Activated naive CD4-positive, alpha-beta T cell treated with anti-CD3 and anti-CD28 coated beads, Interleukin-2, amount 50 U/mL, for 72 hours (primary cell): ENCODE data around the gene SYNGAP1. TPM values are rescaled to one million over a fixed set of nuclear protein-coding genes. Genes with fewer than 3 reads are reported as not detected.
A peak's percentile ranks its signal among the peaks of the same experiment; 100 is the strongest.
"Not testable (repeated sequence)": the region's sequence is repeated elsewhere in the genome, so short reads cannot be mapped to it uniquely, and the experiment has no call there.

ENCODE experiments used
- ATAC-seq, 2 donors: fragments of 150-1000 bp; cut with Tn5 transposase; 2 replicates each; pipeline ENCODE4 v1.10.0; 2021; ENCODE audit warnings: mild to moderate bottlenecking in 2 of 2, moderate library complexity in 2 of 2
- DNase-seq, 2 donors: peaks; one replicate each; pipeline ENCODE4 v3.0.0; 2021 to 2022; ENCODE audit warnings: low spot score in 2 of 2
- H3K27ac Mint-ChIP-seq, 2 donors: one replicate each; pipeline ENCODE4 v1.8.0; 2022; ENCODE audit warnings: mild to moderate bottlenecking in 2 of 2, mixed read lengths in 2 of 2
- H3K36me3 Mint-ChIP-seq, 2 donors: one replicate each; pipeline ENCODE4 v1.8.0; 2022; ENCODE audit warnings: mixed read lengths in 2 of 2
- H3K9me3 Mint-ChIP-seq, 2 donors: one replicate each; pipeline ENCODE4 v1.8.0; 2022; ENCODE audit warnings: mixed read lengths in 2 of 2
- total RNA-seq, 2 donors: library from RNA; stranded (reverse); gene quantifications; one replicate each; pipeline ENCODE4 v1.2.3, GENCODE V29; 2022

The SYNGAP1 gene
- total RNA-seq, 2 donors from 2014 or later = 70.5 to 71.7 TPM

GRCh38 chr6:33466075-33466735 is 46.3 kb downstream of the SYNGAP1 start:
- Mint-ChIP-seq H3K36me3 (no peaks in the 10 kb centered on the region), H3K27ac (no peak overlapping the region), H3K9me3 (no peaks in the 10 kb centered on the region)
- DNase-seq (no peak), ATAC-seq (no peak)

- Mint-ChIP-seq H3K27ac (no peak overlapping the region), H3K36me3 (no peaks in the 10 kb centered on the region), H3K9me3 (no peaks in the 10 kb centered on the region)
- no peak for ATAC-seq
- no peak for DNase-seq
Observed at GRCh38 chr6:33467091-33467490, 47.2 kb downstream of the SYNGAP1 start.

- Mint-ChIP-seq H3K9me3 (no peaks in the 10 kb centered on the region), H3K36me3 (no peaks in the 10 kb centered on the region), H3K27ac (no peak overlapping the region)
- DNase-seq = no peak
- ATAC-seq = no peak
Observed at GRCh38 chr6:33469661-33470060, 49.8 kb downstream of the SYNGAP1 start.

- H3K27ac Mint-ChIP-seq = no peak overlapping the region
- H3K36me3 Mint-ChIP-seq = no peaks in the 10 kb centered on the region
- no peak for ATAC-seq
- H3K9me3 Mint-ChIP-seq = no peaks in the 10 kb centered on the region
- no peak for DNase-seq
Observed at GRCh38 chr6:33477864-33478263, 58.0 kb downstream of the SYNGAP1 start.

GRCh38 chr6:33481192-33481591 is 61.3 kb downstream of the SYNGAP1 start:
- no peaks in the 10 kb centered on the region for H3K36me3 Mint-ChIP-seq
- ATAC-seq (no peak), DNase-seq (no peak)
- no peaks in the 10 kb centered on the region for H3K9me3 Mint-ChIP-seq
- no peak overlapping the region for H3K27ac Mint-ChIP-seq

- not testable (repeated sequence) for H3K9me3 Mint-ChIP-seq, H3K36me3 Mint-ChIP-seq, H3K27ac Mint-ChIP-seq, ATAC-seq, DNase-seq
Observed at GRCh38 chr6:33482620-33483019, 62.8 kb downstream of the SYNGAP1 start.

GRCh38 chr6:33483678-33484077 is 63.8 kb downstream of the SYNGAP1 start:
- no peak for ATAC-seq
- H3K36me3 Mint-ChIP-seq = no peaks in the 10 kb centered on the region
- DNase-seq = no peak
- H3K27ac Mint-ChIP-seq = no peak overlapping the region
- H3K9me3 Mint-ChIP-seq = no peaks in the 10 kb centered on the region

- H3K36me3 Mint-ChIP-seq = not testable (repeated sequence)
Observed at GRCh38 chr6:33484673-33485262, 64.9 kb downstream of the SYNGAP1 start.

GRCh38 chr6:33485680-33486079 is 65.8 kb downstream of the SYNGAP1 start:
- not testable (repeated sequence) for H3K9me3 Mint-ChIP-seq, ATAC-seq, DNase-seq, H3K27ac Mint-ChIP-seq, H3K36me3 Mint-ChIP-seq

More at GRCh38 chr6:33484673-33485262, 64.9 kb downstream of the SYNGAP1 start:
- not testable (repeated sequence) for H3K9me3 Mint-ChIP-seq, ATAC-seq, DNase-seq, H3K27ac Mint-ChIP-seq

GRCh38 chr6:33488339-33488738 is 68.5 kb downstream of the SYNGAP1 start:
- H3K27ac Mint-ChIP-seq = peak overlapping the region in 1 of 2 donors; percentile 70
- no peak for ATAC-seq
- H3K9me3 Mint-ChIP-seq = no peaks in the 10 kb centered on the region
- no peaks in the 10 kb centered on the region for H3K36me3 Mint-ChIP-seq
- no peak for DNase-seq

GRCh38 chr6:33490198-33490597 is 70.3 kb downstream of the SYNGAP1 start:
- H3K9me3 Mint-ChIP-seq = no peaks in the 10 kb centered on the region
- no peak overlapping the region for H3K27ac Mint-ChIP-seq
- no peaks in the 10 kb centered on the region for H3K36me3 Mint-ChIP-seq
- DNase-seq = no peak
- no peak for ATAC-seq

GRCh38 chr6:33490621-33491020 is 70.8 kb downstream of the SYNGAP1 start:
- ATAC-seq (no peak), DNase-seq (no peak)
- Mint-ChIP-seq H3K36me3 (no peaks in the 10 kb centered on the region), H3K9me3 (no peaks in the 10 kb centered on the region), H3K27ac (no peak overlapping the region)

GRCh38 chr6:33492093-33492492 is 72.2 kb downstream of the SYNGAP1 start:
- ATAC-seq (no peak), DNase-seq (no peak)
- Mint-ChIP-seq H3K36me3 (no peaks in the 10 kb centered on the region), H3K27ac (no peak overlapping the region), H3K9me3 (no peaks in the 10 kb centered on the region)

- DNase-seq = no peak
- no peak for ATAC-seq
- H3K27ac Mint-ChIP-seq = no peak overlapping the region
- H3K36me3 Mint-ChIP-seq = no peaks in the 10 kb centered on the region
- H3K9me3 Mint-ChIP-seq = no peaks in the 10 kb centered on the region
Observed at GRCh38 chr6:33497157-33497556, 77.3 kb downstream of the SYNGAP1 start.

- H3K27ac Mint-ChIP-seq = no peak overlapping the region
- no peaks in the 10 kb centered on the region for H3K9me3 Mint-ChIP-seq
- DNase-seq (no peak), ATAC-seq (no peak)
- no peaks in the 10 kb centered on the region for H3K36me3 Mint-ChIP-seq
Observed at GRCh38 chr6:33502486-33502885, 82.6 kb downstream of the SYNGAP1 start.

GRCh38 chr6:33504486-33504885 is 84.6 kb downstream of the SYNGAP1 start:
- ATAC-seq = no peak
- Mint-ChIP-seq H3K36me3 (no peaks in the 10 kb centered on the region), H3K9me3 (no peaks in the 10 kb centered on the region), H3K27ac (no peak overlapping the region)
- no peak for DNase-seq
